Trophoblast cell (in vitro differentiated cells and primary cell): ENCODE data around the gene KCNJ3.
"Not testable (repeated sequence)": the region's sequence is repeated elsewhere in the genome, so short reads cannot be mapped to it uniquely, and the experiment has no call there.

Experiments
- DNase-seq, 2 donors: peaks; one replicate each; pipeline ENCODE4 v3.0.0-alpha.2; 2016
- H2AFZ ChIP-seq: 2 replicates; pipeline ENCODE4 v1.6.1; 2013; ENCODE audit warnings: low read length, moderate library complexity, mild to moderate bottlenecking; ENCODE audit not compliant: insufficient read depth, poor library complexity
- H2AK5ac ChIP-seq: 2 replicates; pipeline ENCODE4 v1.6.1; 2013; ENCODE audit warnings: mild to moderate bottlenecking, low read length
- H2BK120ac ChIP-seq: 2 replicates; pipeline ENCODE4 v1.6.1; 2013; ENCODE audit warnings: low read length, mild to moderate bottlenecking, moderate library complexity; ENCODE audit not compliant: insufficient read depth, poor library complexity
- H2BK12ac ChIP-seq: 2 replicates; pipeline ENCODE4 v1.6.1; 2013; ENCODE audit warnings: mild to moderate bottlenecking, low read length, moderate library complexity
- H2BK5ac ChIP-seq: 2 replicates; pipeline ENCODE4 v1.6.1; 2013; ENCODE audit warnings: low read length, low read depth, moderate library complexity, mild to moderate bottlenecking; ENCODE audit not compliant: poor library complexity
- H3K14ac ChIP-seq: 2 replicates; pipeline ENCODE4 v1.6.1; 2013; ENCODE audit warnings: mild to moderate bottlenecking, low read length
- H3K18ac ChIP-seq: 2 replicates; pipeline ENCODE4 v1.6.1; 2013; ENCODE audit warnings: mild to moderate bottlenecking, low read length
- H3K23ac ChIP-seq: 2 replicates; pipeline ENCODE4 v1.6.1; 2013; ENCODE audit warnings: low read length
- H3K27ac ChIP-seq: 2 replicates; pipeline ENCODE4 v1.5.1; 2013; ENCODE audit warnings: low read depth, mild to moderate bottlenecking, inconsistent platforms, low read length, moderate library complexity
- H3K27me3 ChIP-seq: 2 replicates; pipeline ENCODE4 v1.6.1; 2013; ENCODE audit warnings: inconsistent platforms, mild to moderate bottlenecking, low read length, moderate library complexity; ENCODE audit not compliant: insufficient read depth
- H3K36me3 ChIP-seq, 2 experiments: 1 replicate in 1 of 2; 2 replicates in 1 of 2; pipeline ENCODE4 v1.6.1; 2013; ENCODE audit warnings: low read length in 2 of 2, mild to moderate bottlenecking in 2 of 2, moderate library complexity in 1 of 2; ENCODE audit not compliant: insufficient read depth in 2 of 2, control insufficient read depth in 1 of 2
- H3K4ac ChIP-seq: 2 replicates; pipeline ENCODE4 v1.6.1; 2013; ENCODE audit warnings: low read depth, mild to moderate bottlenecking, low read length, moderate library complexity
- H3K4me1 ChIP-seq, 2 experiments: 1 replicate in 1 of 2; 2 replicates in 1 of 2; pipeline ENCODE4 v1.6.1; 2013; ENCODE audit warnings: low read length in 2 of 2, mild to moderate bottlenecking in 2 of 2, moderate library complexity in 1 of 2; ENCODE audit not compliant: insufficient read depth in 2 of 2, control insufficient read depth in 1 of 2
- H3K4me2 ChIP-seq: 2 replicates; pipeline ENCODE4 v1.6.1; 2013; ENCODE audit warnings: inconsistent platforms, mild to moderate bottlenecking, low read length, moderate library complexity
- H3K4me3 ChIP-seq: 2 replicates; pipeline ENCODE4 v1.5.1; 2013; ENCODE audit warnings: mild to moderate bottlenecking, low read depth, low read length, inconsistent platforms
- H3K79me1 ChIP-seq: one replicate; pipeline ENCODE4 v1.6.1; 2013; ENCODE audit warnings: low read length
- H3K79me2 ChIP-seq: 2 replicates; pipeline ENCODE4 v1.6.1; 2013; ENCODE audit warnings: low read length, mild to moderate bottlenecking; ENCODE audit not compliant: control insufficient read depth, insufficient read depth, poor library complexity
- H3K9ac ChIP-seq: 2 replicates; pipeline ENCODE4 v1.6.1; 2013; ENCODE audit warnings: mild to moderate bottlenecking, low read length
- H3K9me3 ChIP-seq: 2 replicates; pipeline ENCODE4 v1.6.1; 2013; ENCODE audit warnings: low read depth, mild to moderate bottlenecking, control low read depth, inconsistent platforms, low read length; ENCODE audit not compliant: insufficient read depth
- H4K12ac ChIP-seq: 2 replicates; pipeline ENCODE4 v1.6.1; 2013; ENCODE audit warnings: low read depth, mild to moderate bottlenecking, low read length, moderate library complexity
- H4K8ac ChIP-seq: 2 replicates; pipeline ENCODE4 v1.6.1; 2013; ENCODE audit warnings: low read depth, mild to moderate bottlenecking, low read length, moderate library complexity
- H4K91ac ChIP-seq: one replicate; pipeline ENCODE4 v1.6.1; 2013; ENCODE audit warnings: low read depth, mild to moderate bottlenecking, low read length, moderate library complexity
- WGBS: extraction: QIAGEN DNeasy Blood & Tissue Kit; methylation state at CpG from one replicate; pipeline ENCODE4 v1.1.7; 2013; ENCODE audit warnings: missing lambda C conversion rate; ENCODE audit not compliant: insufficient read length, insufficient coverage; ENCODE audit errors: extremely low coverage; 5-methylcytosine and 5-hydroxymethylcytosine counted together

KCNJ3 gene

DNA sequence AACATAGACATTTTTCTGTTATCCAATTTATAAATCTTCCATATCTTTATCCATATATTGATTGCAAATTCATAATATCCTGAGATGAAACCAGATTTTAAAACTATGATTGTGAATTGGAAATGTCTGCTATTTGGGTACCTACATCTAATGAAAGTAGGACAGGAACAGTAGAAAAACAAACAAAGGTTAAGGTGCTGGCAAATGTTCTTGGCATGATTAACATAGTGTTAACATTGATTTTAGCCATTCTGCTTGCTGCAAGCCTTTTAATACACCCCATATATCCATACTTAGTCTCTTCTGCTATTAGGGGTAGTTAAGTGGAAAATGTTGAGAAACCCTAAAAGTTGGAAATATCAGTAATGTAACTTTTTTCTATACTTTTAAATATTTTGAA is 152.0 kb downstream of the KCNJ3 start:
- no peak overlapping the region for H2AFZ ChIP-seq
- DNase-seq: no peak
- H3K23ac ChIP-seq: no peak overlapping the region

DNA sequence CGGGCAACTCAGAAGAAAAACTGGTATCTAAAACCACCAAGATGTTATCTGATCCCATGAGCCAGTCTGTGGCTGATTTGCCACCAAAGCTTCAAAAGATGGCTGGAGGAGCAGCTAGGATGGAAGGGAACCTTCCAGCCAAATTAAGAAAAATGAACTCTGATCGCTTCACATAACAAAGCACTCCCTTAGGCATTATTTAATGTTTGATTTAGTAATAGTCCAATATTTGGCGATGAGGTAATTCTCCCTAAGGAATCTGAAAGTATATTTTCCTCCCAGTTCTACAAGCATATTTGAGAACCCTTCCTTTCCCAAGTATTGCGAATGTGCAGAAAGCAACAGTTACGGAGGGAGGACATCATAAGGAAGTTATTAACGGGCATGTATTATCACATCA is 156.6 kb downstream of the KCNJ3 start:
- WGBS: no CpG with 5 or more reads among the region's 6 CpGs
- Histone ChIP-seq H2BK120ac (no peak overlapping the region), H3K4me1 (no peaks in the 10 kb centered on the region), H3K4me3 (no peak overlapping the region), H4K91ac (no peak overlapping the region), H3K9me3 (no peaks in the 10 kb centered on the region), H2BK12ac (no peak overlapping the region), H3K4me2 (no peak overlapping the region), H4K8ac (no peak overlapping the region), H3K79me2 (no peaks in the 10 kb centered on the region), H3K79me1 (no peaks in the 10 kb centered on the region), H2AFZ (no peak overlapping the region), H3K4ac (no peak overlapping the region), H3K27me3 (no peaks in the 10 kb centered on the region), H3K27ac (no peak overlapping the region), H3K23ac (no peak overlapping the region), H3K36me3 (no peaks in the 10 kb centered on the region), H4K12ac (no peak overlapping the region), H3K9ac (no peak overlapping the region), H3K14ac (no peak overlapping the region), H3K18ac (no peak overlapping the region), H2AK5ac (no peak overlapping the region), H2BK5ac (no peak overlapping the region)
- DNase-seq: no peak

More for the DNA sequence above, 152.0 kb downstream of the KCNJ3 start:
- H3K9me3 ChIP-seq: no peaks in the 10 kb centered on the region
- no peak overlapping the region for H2BK5ac ChIP-seq
- no peak overlapping the region for H2AK5ac ChIP-seq
- no peak overlapping the region for H3K4me2 ChIP-seq
- H2BK12ac ChIP-seq: no peak overlapping the region
- no peaks in the 10 kb centered on the region for H3K79me1 ChIP-seq
- H3K18ac ChIP-seq: no peak overlapping the region
- no peaks in the 10 kb centered on the region for H3K79me2 ChIP-seq
- H4K91ac ChIP-seq: no peak overlapping the region
- H3K27ac ChIP-seq: no peak overlapping the region
- no peak overlapping the region for H4K12ac ChIP-seq
- no peak overlapping the region for H2BK120ac ChIP-seq
- H3K27me3 ChIP-seq: no peaks in the 10 kb centered on the region
- no peak overlapping the region for H3K14ac ChIP-seq
- no peaks in the 10 kb centered on the region for H3K36me3 ChIP-seq
- H3K4ac ChIP-seq: no peak overlapping the region
- H3K4me3 ChIP-seq: no peak overlapping the region
- no peak overlapping the region for H4K8ac ChIP-seq
- H3K4me1 ChIP-seq: no peaks in the 10 kb centered on the region
- no peak overlapping the region for H3K9ac ChIP-seq

DNA sequence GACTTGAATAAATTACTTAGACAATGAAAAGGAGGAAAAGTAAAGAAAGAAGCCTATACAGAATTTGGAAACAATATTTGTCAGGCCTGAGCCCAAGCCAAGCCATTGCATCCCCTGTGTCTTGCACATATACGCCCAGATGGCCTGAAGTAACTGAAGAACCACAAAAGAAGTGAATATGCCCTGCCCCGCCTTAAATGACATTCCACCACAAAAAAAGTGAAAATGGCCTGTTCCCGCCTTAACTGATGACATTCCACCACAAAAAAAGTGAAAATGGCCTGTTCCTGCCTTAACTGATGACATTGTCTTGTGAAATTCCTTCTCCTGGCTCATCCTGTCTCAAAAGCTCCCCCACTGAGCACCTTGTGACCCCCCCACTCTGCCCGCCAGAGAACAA is 168.7 kb downstream of the KCNJ3 start:
- not testable (repeated sequence) for H2BK12ac ChIP-seq, H3K27ac ChIP-seq, H3K9ac ChIP-seq, H3K4me1 ChIP-seq, H3K4me3 ChIP-seq, H3K18ac ChIP-seq, H2BK5ac ChIP-seq, H3K14ac ChIP-seq, H3K4ac ChIP-seq, H2BK120ac ChIP-seq, H4K91ac ChIP-seq, H3K23ac ChIP-seq, H3K36me3 ChIP-seq, H3K4me2 ChIP-seq, H3K9me3 ChIP-seq, H2AFZ ChIP-seq, H3K27me3 ChIP-seq, H4K8ac ChIP-seq, H2AK5ac ChIP-seq, H3K79me2 ChIP-seq, DNase-seq, H4K12ac ChIP-seq, H3K79me1 ChIP-seq
- WGBS: no CpG with 5 or more reads among the region's 4 CpGs

DNA sequence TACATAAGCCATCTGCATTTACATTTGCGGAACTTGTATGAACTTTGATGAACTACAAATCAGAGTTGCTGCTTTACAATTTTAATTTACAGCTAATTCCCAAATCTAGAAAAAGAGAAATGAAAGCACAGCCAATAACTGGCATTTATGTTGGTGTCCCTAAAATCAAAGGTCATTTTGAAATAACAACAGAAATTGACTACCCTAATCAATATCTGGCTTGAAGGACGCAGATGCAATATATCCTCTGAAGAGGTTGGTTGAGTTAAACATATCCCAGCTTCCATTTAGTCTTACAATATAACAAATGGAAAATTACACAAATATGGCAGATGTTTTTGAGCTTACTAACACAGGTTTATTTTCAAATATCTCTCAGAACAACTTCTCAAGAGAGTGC is 177.5 kb downstream of the KCNJ3 start:
- DNase-seq: no peak
- no peak overlapping the region for H3K4ac ChIP-seq
- H3K23ac ChIP-seq: no peak overlapping the region
- no peak overlapping the region for H4K12ac ChIP-seq
- H3K27me3 ChIP-seq: no peaks in the 10 kb centered on the region
- no CpG with 5 or more reads among the region's 2 CpGs for WGBS
- no peaks in the 10 kb centered on the region for H3K36me3 ChIP-seq
- H3K27ac ChIP-seq: no peak overlapping the region
- no peak overlapping the region for H2BK5ac ChIP-seq
- H3K4me1 ChIP-seq: no peaks in the 10 kb centered on the region
- no peak overlapping the region for H2BK12ac ChIP-seq
- no peak overlapping the region for H3K4me2 ChIP-seq
- no peak overlapping the region for H2AFZ ChIP-seq
- no peaks in the 10 kb centered on the region for H3K79me2 ChIP-seq
- H3K4me3 ChIP-seq: no peak overlapping the region
- no peak overlapping the region for H4K8ac ChIP-seq
- no peak overlapping the region for H4K91ac ChIP-seq
- no peak overlapping the region for H2BK120ac ChIP-seq
- H3K9me3 ChIP-seq: no peaks in the 10 kb centered on the region
- H3K18ac ChIP-seq: no peak overlapping the region
- H2AK5ac ChIP-seq: no peak overlapping the region
- no peak overlapping the region for H3K9ac ChIP-seq
- no peaks in the 10 kb centered on the region for H3K79me1 ChIP-seq
- H3K14ac ChIP-seq: no peak overlapping the region

DNA sequence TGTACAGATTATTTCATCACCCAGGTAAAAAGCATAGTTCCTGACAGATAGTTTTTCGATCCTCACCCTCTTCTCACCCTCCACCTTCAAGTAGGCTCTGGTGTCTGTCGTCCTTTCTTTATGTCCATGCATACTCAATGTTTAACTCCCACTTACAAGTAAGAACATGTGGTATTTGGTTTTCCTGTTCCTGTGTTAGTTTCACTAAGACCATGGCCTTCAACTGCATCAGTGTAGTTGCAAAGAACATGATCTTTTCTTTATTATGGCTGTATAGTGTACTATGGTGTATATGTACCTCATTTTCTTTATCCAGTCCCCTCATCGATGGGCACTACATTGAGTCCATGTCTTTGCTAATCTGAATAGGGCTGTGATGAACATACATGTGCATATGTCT is 184.2 kb downstream of the KCNJ3 start:
- Histone ChIP-seq H3K4me3 (no peak overlapping the region), H3K27ac (no peak overlapping the region), H3K79me1 (no peaks in the 10 kb centered on the region), H3K4me2 (no peak overlapping the region), H3K4ac (no peak overlapping the region), H3K27me3 (no peaks in the 10 kb centered on the region), H2AK5ac (no peak overlapping the region), H3K79me2 (no peaks in the 10 kb centered on the region), H3K18ac (no peak overlapping the region), H3K4me1 (no peaks in the 10 kb centered on the region), H3K9ac (no peak overlapping the region), H3K14ac (no peak overlapping the region), H4K12ac (no peak overlapping the region), H4K91ac (no peak overlapping the region), H3K9me3 (peaks cover 5% of the 10 kb centered on the region), H2BK120ac (no peak overlapping the region), H2AFZ (no peak overlapping the region), H2BK5ac (no peak overlapping the region), H2BK12ac (no peak overlapping the region), H3K36me3 (no peaks in the 10 kb centered on the region), H3K23ac (no peak overlapping the region), H4K8ac (no peak overlapping the region)
- no CpG with 5 or more reads among the region's 3 CpGs for WGBS
- no peak for DNase-seq
